ENCODE results near the gene IRS2. TPM values are rescaled to one million over a fixed set of nuclear protein-coding genes. Genes with fewer than 3 reads are reported as not detected.

Gene IRS2
- polyA plus RNA-seq, 1 of the 3 experiments (the other 2 are of a cell fraction), result 7.0 TPM

- H3K27me3 ChIP-seq (ENCODE audit: insufficient read depth), result no peaks in the 10 kb centered on the region
- peaks cover 3% of the 10 kb centered on the region for H3F3A ChIP-seq (replicated peaks; ENCODE audit: insufficient read depth)
- H3K4me2 ChIP-seq, result no peak overlapping the region
- ChIA-PET POLR2A (interaction anchor here (0.7 kb wide), 1 partner anchor 30 kb away, joined by 4 read pairs; no protein-coding TSS in a partner anchor), CTCF (interaction anchor here (1.1 to 2.5 kb wide), 4 partner anchors 9 to 34 kb away, joined by 4 to 10 read pairs (median 6); no protein-coding TSS in a partner anchor)
- DNase-seq, result no peak
- no peaks in the 10 kb centered on the region for H4K20me1 ChIP-seq (ENCODE audit: insufficient read depth)
- peaks cover under 1 to 50% of the 10 kb centered on the region in 2 experiments for H3K4me1 ChIP-seq (ENCODE audit: control insufficient read depth in 1 of 2, insufficient read depth in 2 of 2, low read depth in 1 of 2, low read length in 1 of 2)
- no peaks in the 10 kb centered on the region for H3K79me2 ChIP-seq (ENCODE audit: insufficient read depth)
- 74% methylated on average over 5 of the region's 5 CpGs for WGBS (ENCODE audit: low lambda C conversion rate)
- TF ChIP-seq TAF1 (IDR thresholded peaks at IDR 0.05; ENCODE audit: borderline replicate concordance, low read depth, low read length), result no peak
- TF ChIP-seq JUND (IDR thresholded peaks at IDR 0.05), result no peak
- no peak for TF ChIP-seq FOSL2 (IDR thresholded peaks at IDR 0.05; ENCODE audit: borderline replicate concordance, low read depth)
- H2AFZ ChIP-seq (ENCODE audit: low read depth), result no peak overlapping the region
- no peak overlapping the region for H3K9ac ChIP-seq
- H3K27ac ChIP-seq (ENCODE audit: low read depth in 2 of 2, low read length in 1 of 2), result peak overlapping the region in 1 of 2 experiments; percentile 91; a peak in 2 of 4 replicates
- H3K9me2 ChIP-seq, result no peaks in the 10 kb centered on the region
- H3K9me3 ChIP-seq, result no peaks in the 10 kb centered on the region
- H3K36me3 ChIP-seq (replicated peaks in 1 of 2; ENCODE audit: control insufficient read depth in 1 of 2, insufficient read depth in 2 of 2, low read length in 1 of 2), result peaks cover 16 to 27% of the 10 kb centered on the region in 2 experiments
- H3K4me3 ChIP-seq (ENCODE audit: low read depth in 2 of 2, low read length in 1 of 2), result no peak overlapping the region
Observed at GRCh38 chr13:109749365-109749764, 37.0 kb downstream of the IRS2 start.

- Histone ChIP-seq H3K36me3 (replicated peaks in 1 of 2; ENCODE audit: control insufficient read depth in 1 of 2, insufficient read depth in 2 of 2, low read length in 1 of 2) (peaks cover 10 to 20% of the 10 kb centered on the region in 2 experiments), H3K4me1 (ENCODE audit: control insufficient read depth in 1 of 2, insufficient read depth in 2 of 2, low read depth in 1 of 2, low read length in 1 of 2) (peaks cover 7 to 57% of the 10 kb centered on the region in 2 experiments), H3F3A (replicated peaks; ENCODE audit: insufficient read depth) (peaks cover 1% of the 10 kb centered on the region), H3K9ac (no peak overlapping the region), H2AFZ (ENCODE audit: low read depth) (no peak overlapping the region), H4K20me1 (ENCODE audit: insufficient read depth) (no peaks in the 10 kb centered on the region), H3K79me2 (ENCODE audit: insufficient read depth) (no peaks in the 10 kb centered on the region), H3K9me2 (no peaks in the 10 kb centered on the region), H3K27ac (ENCODE audit: low read depth in 2 of 2, low read length in 1 of 2) (peak overlapping the region in 1 of 2 experiments; percentile 91; a peak in 2 of 4 replicates), H3K4me2 (no peak overlapping the region), H3K9me3 (no peaks in the 10 kb centered on the region), H3K27me3 (ENCODE audit: insufficient read depth) (no peaks in the 10 kb centered on the region), H3K4me3 (ENCODE audit: low read depth in 2 of 2, low read length in 1 of 2) (no peak overlapping the region)
- POLR2A ChIA-PET, result interaction anchor here (0.7 kb wide), 1 partner anchor 31 kb away, joined by 4 read pairs; no protein-coding TSS in a partner anchor
- CTCF ChIA-PET, result interaction anchor here (1.1 to 2.5 kb wide), 3 partner anchors 12 to 34 kb away, joined by 4 to 10 read pairs (median 8); no protein-coding TSS in a partner anchor
- no peak for TF ChIP-seq RAD21 (IDR thresholded peaks at IDR 0.05; ENCODE audit: low read length)
- TF ChIP-seq CTCF (IDR thresholded peaks at IDR 0.05), result no peak
- TF ChIP-seq GATA2 (CRISPR knock-in tag; IDR thresholded peaks at IDR 0.05), result no peak
- TF ChIP-seq MAX (IDR thresholded peaks at IDR 0.05; ENCODE audit: low read depth), result no peak
- TF ChIP-seq POLR2AphosphoS5 (IDR thresholded peaks at IDR 0.05; ENCODE audit: low read depth, low read length), result no peak
- no peak for TF ChIP-seq REST (IDR thresholded peaks at IDR 0.05; ENCODE audit: low read depth, low read length)
- TF ChIP-seq MEF2A (IDR thresholded peaks at IDR 0.05; ENCODE audit: borderline replicate concordance, low read depth), result no peak
- no peak for TF ChIP-seq FOXJ3 (CRISPR knock-in tag; IDR thresholded peaks at IDR 0.05)
- no peak for TF ChIP-seq IRF3 (IDR thresholded peaks at IDR 0.05; ENCODE audit: low read depth, low read length)
- TF ChIP-seq RFX5 (IDR thresholded peaks at IDR 0.05; ENCODE audit: low read length), result no peak
- no peak for TF ChIP-seq EZH2phosphoT487 (IDR thresholded peaks at IDR 0.05; ENCODE audit: borderline replicate concordance, low read depth)
- no peak for TF ChIP-seq MXI1 (IDR thresholded peaks at IDR 0.05; ENCODE audit: low read depth, low read length)
- TF ChIP-seq ZBTB33 (IDR thresholded peaks at IDR 0.05; ENCODE audit: borderline replicate concordance, low read depth), result no peak
- no peak for TF ChIP-seq YY1 (IDR thresholded peaks at IDR 0.05; ENCODE audit: low read depth)
- TF ChIP-seq TEAD4 (IDR thresholded peaks at IDR 0.05; ENCODE audit: borderline replicate concordance, insufficient read depth), result no peak
- no peak for DNase-seq
- 46% methylated on average over 2 of the region's 2 CpGs for WGBS (ENCODE audit: low lambda C conversion rate)
Observed at GRCh38 chr13:109748677-109749076, 37.7 kb downstream of the IRS2 start.

All from SK-N-SH (cell line).